Measurements from ENCODE around the gene ARHGAP25.

GRCh38 chr2:68817306-68817705 is 82.7 kb downstream of the ARHGAP25 start:
- TF ChIP-seq CTCF (IDR thresholded peaks at IDR 0.05) (no peak), EP300 (IDR thresholded peaks at IDR 0.05) (no peak), POLR2A (IDR thresholded peaks at IDR 0.05) (no peak)
